ENCODE results near the gene CDK14.

The CDK14 gene

GRCh38 chr7:91239171-91239604 lies 643.1 kb downstream of the CDK14 start:
- Mint-ChIP-seq H3K9me3 (no peaks in the 10 kb centered on the region), H3K36me3 (no peaks in the 10 kb centered on the region), H3K27ac (no peak overlapping the region), H3K27me3 (peaks cover 5% of the 10 kb centered on the region), H3K4me3 (no peak overlapping the region), H3K4me1 (no peaks in the 10 kb centered on the region)

- Mint-ChIP-seq H3K27ac (no peak overlapping the region), H3K4me1 (no peaks in the 10 kb centered on the region), H3K27me3 (peaks cover 8% of the 10 kb centered on the region), H3K9me3 (no peaks in the 10 kb centered on the region), H3K36me3 (no peaks in the 10 kb centered on the region), H3K4me3 (no peak overlapping the region)
Observed at GRCh38 chr7:91239772-91240171, 643.7 kb downstream of the CDK14 start.

- H3K4me3 Mint-ChIP-seq = no peak overlapping the region
- no peaks in the 10 kb centered on the region for H3K9me3 Mint-ChIP-seq
- H3K4me1 Mint-ChIP-seq = no peaks in the 10 kb centered on the region
- no peaks in the 10 kb centered on the region for H3K36me3 Mint-ChIP-seq
- peaks cover 8% of the 10 kb centered on the region for H3K27me3 Mint-ChIP-seq
- H3K27ac Mint-ChIP-seq = no peak overlapping the region
Observed at GRCh38 chr7:91240376-91240941, 644.3 kb downstream of the CDK14 start.

GRCh38 chr7:91242097-91242844 lies 646.1 kb downstream of the CDK14 start:
- H3K4me1 Mint-ChIP-seq = no peaks in the 10 kb centered on the region
- H3K27me3 Mint-ChIP-seq = peaks cover 8% of the 10 kb centered on the region
- H3K4me3 Mint-ChIP-seq = no peak overlapping the region
- H3K36me3 Mint-ChIP-seq = no peaks in the 10 kb centered on the region
- no peak overlapping the region for H3K27ac Mint-ChIP-seq
- H3K9me3 Mint-ChIP-seq = no peaks in the 10 kb centered on the region

- Mint-ChIP-seq H3K4me3 (no peak overlapping the region), H3K27me3 (peaks cover 8% of the 10 kb centered on the region), H3K27ac (no peak overlapping the region), H3K9me3 (no peaks in the 10 kb centered on the region), H3K4me1 (no peaks in the 10 kb centered on the region), H3K36me3 (no peaks in the 10 kb centered on the region)
Observed at GRCh38 chr7:91243591-91244301, 647.6 kb downstream of the CDK14 start.

GRCh38 chr7:91247500-91247899 lies 651.4 kb downstream of the CDK14 start:
- peaks cover 3% of the 10 kb centered on the region for H3K27me3 Mint-ChIP-seq
- H3K27ac Mint-ChIP-seq = no peak overlapping the region
- H3K4me1 Mint-ChIP-seq = no peaks in the 10 kb centered on the region
- H3K9me3 Mint-ChIP-seq = no peaks in the 10 kb centered on the region
- no peaks in the 10 kb centered on the region for H3K36me3 Mint-ChIP-seq
- H3K4me3 Mint-ChIP-seq = no peak overlapping the region

GRCh38 chr7:91248996-91249395 lies 652.9 kb downstream of the CDK14 start:
- no peaks in the 10 kb centered on the region for H3K9me3 Mint-ChIP-seq
- no peak overlapping the region for H3K4me3 Mint-ChIP-seq
- peaks cover 3% of the 10 kb centered on the region for H3K27me3 Mint-ChIP-seq
- no peak overlapping the region for H3K27ac Mint-ChIP-seq
- H3K36me3 Mint-ChIP-seq = no peaks in the 10 kb centered on the region
- no peaks in the 10 kb centered on the region for H3K4me1 Mint-ChIP-seq

GRCh38 chr7:91249506-91250233 lies 653.5 kb downstream of the CDK14 start:
- H3K9me3 Mint-ChIP-seq = peaks cover 2% of the 10 kb centered on the region
- no peak overlapping the region for H3K4me3 Mint-ChIP-seq
- H3K36me3 Mint-ChIP-seq = no peaks in the 10 kb centered on the region
- no peak overlapping the region for H3K27ac Mint-ChIP-seq
- no peaks in the 10 kb centered on the region for H3K27me3 Mint-ChIP-seq
- H3K4me1 Mint-ChIP-seq = no peaks in the 10 kb centered on the region

GRCh38 chr7:91250706-91251105 lies 654.6 kb downstream of the CDK14 start:
- Mint-ChIP-seq H3K4me1 (no peaks in the 10 kb centered on the region), H3K4me3 (no peak overlapping the region), H3K27ac (no peak overlapping the region), H3K27me3 (no peaks in the 10 kb centered on the region), H3K9me3 (peaks cover 5% of the 10 kb centered on the region), H3K36me3 (no peaks in the 10 kb centered on the region)

GRCh38 chr7:91251877-91252276 lies 655.8 kb downstream of the CDK14 start:
- H3K36me3 Mint-ChIP-seq = no peaks in the 10 kb centered on the region
- peaks cover 13% of the 10 kb centered on the region for H3K9me3 Mint-ChIP-seq
- no peaks in the 10 kb centered on the region for H3K4me1 Mint-ChIP-seq
- H3K4me3 Mint-ChIP-seq = no peak overlapping the region
- H3K27ac Mint-ChIP-seq = no peak overlapping the region
- H3K27me3 Mint-ChIP-seq = peaks cover 1% of the 10 kb centered on the region
